Measurements from ENCODE around the gene PWP2. TPM values are rescaled to one million over a fixed set of nuclear protein-coding genes. Genes with fewer than 3 reads are reported as not detected.
"Not testable (repeated sequence)": the region's sequence is repeated elsewhere in the genome, so short reads cannot be mapped to it uniquely, and the experiment has no call there.

The PWP2 gene
- total and polyA plus RNA-seq, 4 experiments from 2014 or later: 0.35 to 28.2 (median 20.6) TPM

GRCh38 chr21:44176127-44176526 lies 68.9 kb downstream of the PWP2 start:
- H3K27me3 ChIP-seq (ENCODE audit: insufficient read depth, low read length); POLR2A ChIA-PET (ENCODE audit: partially characterized antibody); H3K4me1 ChIP-seq (ENCODE audit: insufficient read depth, low read length); DNase-seq; H3K27ac Mint-ChIP-seq; H3K36me3 Mint-ChIP-seq; H3K4me3 Mint-ChIP-seq; H3K27me3 Mint-ChIP-seq; H3K9me3 Mint-ChIP-seq; H3K4me1 Mint-ChIP-seq; H3K27ac ChIP-seq (ENCODE audit: low read depth, low read length); H3K36me3 ChIP-seq (ENCODE audit: insufficient read depth, low read length); H3K4me3 ChIP-seq (ENCODE audit: low read length in 2 of 2); H3K9me3 ChIP-seq (ENCODE audit: control insufficient read depth in 1 of 2, low read length in 2 of 2); CTCF ChIA-PET (ENCODE audit: partially characterized antibody); intact Hi-C loops (cut with micrococcal nuclease): not testable (repeated sequence)

Other genes with a start within 250 kb of the PWP2 start
- gene AGPAT3, start 242.2 kb upstream of the PWP2 start, total RNA-seq: 10 to 100 TPM; 72.4 to 76.7 TPM
- gene AGPAT3, start 242.2 kb upstream of the PWP2 start, polyA plus RNA-seq: 10 to 100 TPM; 16.0 to 21.0 TPM
- 10 to 100 TPM; 94.2 to 95.5 TPM for gene TRAPPC10, start 95.1 kb upstream of the PWP2 start, total RNA-seq
- 10 to 100 TPM; 17.7 to 40.2 TPM for gene TRAPPC10, start 95.1 kb upstream of the PWP2 start, polyA plus RNA-seq
- gene GATD3, start 26.3 kb downstream of the PWP2 start, total RNA-seq: 10 to 100 TPM; 55.6 to 56.6 TPM
- 10 to 100 TPM; 10.9 to 48.9 TPM for gene GATD3, start 26.3 kb downstream of the PWP2 start, polyA plus RNA-seq
- 1 to 10 TPM; 4.2 to 4.9 TPM for gene ICOSLG, start 133.5 kb downstream of the PWP2 start, total RNA-seq
- 1 to 10 TPM; 1.0 to 4.1 TPM for gene ICOSLG, start 133.5 kb downstream of the PWP2 start, polyA plus RNA-seq
- gene DNMT3L, start 154.5 kb downstream of the PWP2 start, total RNA-seq: not detected
- gene DNMT3L, start 154.5 kb downstream of the PWP2 start, polyA plus RNA-seq: not detected
- not detected for gene AIRE, start 178.5 kb downstream of the PWP2 start, total RNA-seq
- gene AIRE, start 178.5 kb downstream of the PWP2 start, polyA plus RNA-seq: 1 to 10 TPM in 1 of 2 donors, under 1 TPM in 1; 0.32 to 2.3 TPM
- gene PFKL, start 192.7 kb downstream of the PWP2 start, total RNA-seq: 100 to 1,000 TPM; 143 to 145 TPM
- 100 to 1,000 TPM; 132 to 134 TPM for gene PFKL, start 192.7 kb downstream of the PWP2 start, polyA plus RNA-seq
- 10 to 100 TPM; 51.7 to 55.2 TPM for gene CFAP410, start 232.0 kb downstream of the PWP2 start, total RNA-seq
- gene CFAP410, start 232.0 kb downstream of the PWP2 start, polyA plus RNA-seq: 10 to 100 TPM; 20.1 to 32.4 TPM
- gene TRPM2, start 246.2 kb downstream of the PWP2 start, total RNA-seq: 1 to 10 TPM; 1.3 to 1.7 TPM
- gene TRPM2, start 246.2 kb downstream of the PWP2 start, polyA plus RNA-seq: under 1 TPM in 1 of 2 donors, not detected in 1; 0.37 TPM